Omental fat pad (tissue), 4 donors: ENCODE results near the gene CD200R1. TPM values are rescaled to one million over a fixed set of nuclear protein-coding genes. Genes with fewer than 3 reads are reported as not detected.
A peak's percentile ranks its signal among the peaks of the same experiment; 100 is the strongest.

Experiments
- ATAC-seq: fragments of 150-250 bp; one replicate; pipeline ENCODE4 v1.9.1; 2016; ENCODE audit warnings: mild to moderate bottlenecking, moderate library complexity; ENCODE audit not compliant: low FRiP score
- DNase-seq: peaks from one replicate; pipeline ENCODE4 v3.0.0-alpha.2; 2019; ENCODE audit warnings: low spot score
- CTCF ChIP-seq, 3 donors: fragments of 450-650 bp; IDR thresholded peaks; one replicate each; pipeline ENCODE4 v1.5.1; 2016 to 2017; ENCODE audit warnings: antibody characterized with exemption in 3 of 3, mild to moderate bottlenecking in 3 of 3, moderate library complexity in 2 of 3
- total RNA-seq, 4 donors: library from RNA; depleted of rRNA; stranded (reverse); fragments of >200 nt; gene quantifications; one replicate each; pipeline ENCODE4 v1.1.0, GENCODE V29; 2016

Gene CD200R1
- total RNA-seq, 4 donors from 2014 or later: 1.1 to 4.3 (median 3.0) TPM

DNA sequence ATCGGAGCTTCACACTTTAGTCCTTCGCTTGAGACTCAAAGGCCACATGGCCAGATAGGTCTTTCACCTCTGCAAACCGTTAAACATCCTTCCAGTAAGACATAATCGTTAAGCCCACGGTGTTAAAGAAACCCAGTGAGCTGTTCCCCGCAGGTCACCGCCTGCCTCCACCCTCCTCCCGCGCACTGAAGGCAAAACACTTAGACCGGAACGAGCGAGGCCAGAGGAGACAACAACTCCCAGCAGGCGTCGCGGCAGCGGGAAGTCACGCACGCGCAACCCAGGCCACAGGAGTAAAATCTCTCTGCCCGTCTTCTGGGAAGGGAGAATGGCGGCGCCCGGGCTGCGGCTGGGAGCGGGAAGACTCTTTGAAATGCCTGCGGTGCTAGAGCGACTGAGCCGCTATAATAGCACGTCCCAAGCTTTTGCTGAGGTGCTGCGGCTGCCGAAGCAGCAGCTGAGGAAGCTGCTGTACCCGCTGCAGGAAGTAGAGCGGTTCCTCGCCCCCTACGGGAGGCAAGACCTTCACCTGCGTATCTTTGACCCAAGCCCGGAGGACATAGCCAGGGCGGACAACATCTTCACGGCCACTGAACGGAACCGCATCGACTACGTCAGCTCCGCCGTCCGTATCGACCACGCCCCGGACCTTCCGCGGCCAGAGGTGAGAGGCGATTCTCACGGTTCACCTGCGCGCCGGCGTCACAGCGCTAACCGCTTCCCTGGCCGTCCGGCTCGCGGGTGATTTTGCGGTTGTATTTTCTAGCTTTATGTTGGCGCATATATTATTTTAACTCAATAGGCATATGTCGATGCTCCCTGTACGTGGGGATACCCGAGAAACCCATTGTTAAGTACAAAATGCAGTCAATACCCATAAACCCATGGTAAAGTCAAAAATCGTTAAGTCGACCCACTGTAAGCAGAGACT is 16.0 kb upstream of the CD200R1 start, which contains the start of gene GTPBP8:
TSS of gene GTPBP8 (plus strand) at position 313 of the 931 bp plus-strand sequence. CDS start at position 329, 16 bp downstream.
- ATAC-seq (peak; percentile 99), DNase-seq (peak; percentile 54)
- no peak for TF ChIP-seq CTCF (IDR thresholded peaks at IDR 0.05)

DNA sequence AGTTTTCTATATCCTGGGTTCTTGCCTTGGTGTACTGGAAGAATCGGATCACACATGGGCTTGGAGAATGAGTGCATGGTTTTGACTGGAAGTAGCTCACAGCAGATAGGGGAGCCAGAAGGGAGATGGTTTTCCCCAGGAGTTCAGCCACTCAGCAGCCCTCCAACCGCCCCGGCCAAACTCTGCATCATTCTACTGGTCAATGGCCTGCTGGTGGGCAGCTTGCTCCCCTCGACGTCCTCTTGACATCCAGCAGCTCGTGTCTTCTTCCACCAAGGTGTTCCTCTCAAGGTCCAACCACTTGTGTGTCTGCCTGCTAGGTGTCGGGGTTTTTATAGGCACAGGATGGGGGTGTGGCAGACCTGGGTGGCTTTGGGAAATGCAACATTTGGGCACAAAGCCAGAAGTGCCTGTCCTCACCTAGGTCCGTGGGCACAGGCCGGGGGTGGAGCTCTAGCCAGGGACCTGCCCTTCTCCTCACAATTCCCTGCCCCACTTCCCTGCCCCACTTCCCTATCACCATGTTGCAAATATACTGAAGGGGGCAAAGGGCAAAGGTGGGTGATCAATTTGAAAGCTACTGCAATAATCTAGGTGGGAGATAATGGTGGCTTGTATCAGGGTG is 12.9 kb upstream of the CD200R1 start:
- TF ChIP-seq CTCF (IDR thresholded peaks at IDR 0.05): no peak
- no peak for DNase-seq
- no peak for ATAC-seq

DNA sequence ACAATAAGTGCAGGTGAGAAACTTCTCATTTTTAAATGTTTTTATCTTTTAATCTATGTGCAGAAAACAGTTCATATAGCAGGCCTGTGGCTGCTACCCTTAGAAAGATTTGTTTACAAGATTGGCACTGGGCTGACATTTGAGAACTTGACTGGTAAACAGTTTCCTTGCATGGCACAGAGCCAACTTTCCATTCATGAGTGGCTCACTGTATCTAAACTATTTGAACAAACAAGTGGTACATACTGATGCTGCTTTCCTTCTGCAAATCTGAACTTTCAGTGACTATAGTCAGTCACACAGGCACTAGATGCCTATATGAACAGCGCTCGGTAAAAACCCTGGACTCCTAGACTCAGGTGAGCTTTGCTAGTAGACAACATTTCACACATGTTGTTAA is 9.6 kb upstream of the CD200R1 start:
- no peak for ATAC-seq
- DNase-seq: no peak
- TF ChIP-seq CTCF (IDR thresholded peaks at IDR 0.05): no peak

DNA sequence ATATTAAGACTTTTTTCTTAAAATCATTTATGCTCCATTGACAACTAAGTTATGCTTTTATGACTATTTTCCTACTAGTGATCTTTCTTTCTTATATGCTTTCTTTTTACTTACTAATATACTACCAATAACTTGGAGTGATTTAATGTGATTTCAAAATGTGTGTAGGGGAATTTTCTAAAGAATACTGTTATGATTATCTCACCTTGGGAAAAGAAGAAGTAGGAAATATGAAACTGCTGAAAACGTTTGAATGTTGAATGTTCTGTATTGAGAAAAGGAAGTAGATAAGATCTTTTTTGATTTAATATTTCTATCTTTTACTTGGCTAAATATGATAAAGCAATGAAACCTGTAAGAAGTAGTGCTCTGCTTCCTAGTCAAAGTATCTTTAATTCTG is 7.8 kb upstream of the CD200R1 start:
- ATAC-seq: no peak
- no peak for DNase-seq
- no peak for TF ChIP-seq CTCF (IDR thresholded peaks at IDR 0.05)

DNA sequence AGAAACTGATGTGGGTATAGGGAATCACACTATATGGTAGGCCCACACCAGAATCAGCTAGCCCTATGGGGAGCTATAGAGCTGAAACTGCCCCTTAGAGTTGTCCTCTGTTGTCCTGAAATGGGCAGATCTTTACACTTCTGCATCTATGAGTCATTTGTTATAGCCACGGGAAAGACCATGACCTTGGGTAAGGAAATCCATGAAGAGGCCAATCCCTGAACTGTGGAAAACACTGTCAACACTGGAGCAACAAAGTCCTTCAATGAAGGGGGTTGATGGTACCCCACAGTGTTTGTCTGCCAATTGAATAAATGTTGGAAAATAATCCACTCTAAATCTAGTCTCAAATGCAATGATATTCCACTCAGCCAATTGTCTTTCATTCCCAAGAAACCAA is 5.2 kb upstream of the CD200R1 start:
- TF ChIP-seq CTCF (IDR thresholded peaks at IDR 0.05): no peak
- no peak for ATAC-seq
- no peak for DNase-seq

DNA sequence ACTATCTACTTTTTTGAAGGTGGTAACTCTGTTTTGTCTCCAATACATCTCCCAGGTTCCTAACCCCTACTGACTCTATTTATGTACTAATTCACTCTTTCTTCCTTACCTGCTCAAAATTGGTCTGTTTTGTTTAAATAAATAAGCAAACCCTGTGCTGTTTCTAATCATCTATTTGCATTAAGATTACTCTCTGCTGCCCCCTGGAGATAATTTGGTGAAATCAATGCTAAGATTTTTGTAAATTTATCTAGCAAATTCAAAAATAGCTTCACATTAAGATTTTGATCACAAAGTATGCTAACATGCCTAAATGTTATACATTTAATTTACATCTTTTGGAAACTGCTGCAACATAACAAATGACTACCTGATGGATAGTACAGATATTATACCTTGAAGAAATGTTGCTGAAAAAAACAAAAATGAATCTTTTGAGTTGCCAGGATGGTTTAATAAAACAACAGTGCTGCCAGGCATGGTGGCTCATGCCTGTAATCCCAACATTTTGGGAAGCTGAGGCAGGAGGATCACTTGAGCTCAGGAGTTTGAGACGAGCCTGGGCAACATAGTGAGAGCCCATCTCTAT is 4.4 kb upstream of the CD200R1 start:
- no peak for DNase-seq
- no peak for ATAC-seq
- no peak for TF ChIP-seq CTCF (IDR thresholded peaks at IDR 0.05)
